ENCODE data around the gene PIP5K1A. TPM values are rescaled to one million over a fixed set of nuclear protein-coding genes. Genes with fewer than 3 reads are reported as not detected.

Gene PIP5K1A
- total RNA-seq, 1 donor from 2014 or later, result 95.5 TPM

DNA sequence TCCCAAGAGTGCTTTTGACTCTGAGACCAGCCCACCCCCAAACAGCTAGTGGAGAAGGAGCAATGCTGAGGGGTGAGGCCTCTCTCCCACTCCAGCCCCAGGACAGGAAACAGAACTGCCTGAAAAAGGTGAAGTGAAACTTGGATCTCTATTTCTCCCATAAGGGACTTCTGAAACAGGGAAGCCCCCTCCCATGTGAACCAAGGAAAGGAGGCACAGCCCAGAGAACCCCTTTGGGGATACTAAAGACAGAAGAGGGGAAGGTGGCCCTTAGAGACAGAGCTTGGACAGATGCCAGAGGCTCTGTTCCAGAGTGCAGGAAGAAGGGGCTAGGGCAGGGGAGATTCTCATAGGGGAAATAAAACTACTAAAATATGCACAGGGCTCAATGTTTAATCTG is 39.0 kb upstream of the PIP5K1A start:
- Mint-ChIP-seq H3K4me1 (ENCODE audit: low read depth) (peaks cover 4% of the 10 kb centered on the region), H3K36me3 (ENCODE audit: insufficient read depth) (peaks cover 16% of the 10 kb centered on the region)

DNA sequence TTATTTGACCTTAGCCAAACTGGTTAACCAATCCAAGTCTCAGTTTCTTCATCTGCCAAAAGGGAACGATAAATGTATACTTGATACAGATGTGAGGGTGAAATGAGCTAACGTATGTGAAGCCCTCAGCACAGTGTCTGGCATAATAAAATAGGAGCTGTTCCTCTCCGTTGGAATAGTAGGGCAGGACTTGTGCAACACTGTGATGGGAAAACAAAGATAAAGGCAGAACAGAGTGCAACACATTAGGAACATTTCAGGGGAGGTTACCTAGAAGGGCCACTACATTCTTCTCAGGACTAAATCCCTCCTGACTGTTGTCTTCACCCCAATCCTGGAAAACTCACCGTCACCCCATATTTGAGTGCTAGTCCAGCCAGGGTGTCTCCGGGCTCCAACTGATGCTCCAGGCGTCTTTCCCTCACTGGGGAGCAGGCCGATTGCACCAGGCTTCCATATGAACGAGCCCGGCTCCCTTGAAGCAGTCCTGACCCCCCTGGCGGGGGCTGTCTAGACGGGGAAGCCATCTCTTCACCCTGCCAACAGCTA is 33.5 kb upstream of the PIP5K1A start:
- TF ChIP-seq, protein P1, sequence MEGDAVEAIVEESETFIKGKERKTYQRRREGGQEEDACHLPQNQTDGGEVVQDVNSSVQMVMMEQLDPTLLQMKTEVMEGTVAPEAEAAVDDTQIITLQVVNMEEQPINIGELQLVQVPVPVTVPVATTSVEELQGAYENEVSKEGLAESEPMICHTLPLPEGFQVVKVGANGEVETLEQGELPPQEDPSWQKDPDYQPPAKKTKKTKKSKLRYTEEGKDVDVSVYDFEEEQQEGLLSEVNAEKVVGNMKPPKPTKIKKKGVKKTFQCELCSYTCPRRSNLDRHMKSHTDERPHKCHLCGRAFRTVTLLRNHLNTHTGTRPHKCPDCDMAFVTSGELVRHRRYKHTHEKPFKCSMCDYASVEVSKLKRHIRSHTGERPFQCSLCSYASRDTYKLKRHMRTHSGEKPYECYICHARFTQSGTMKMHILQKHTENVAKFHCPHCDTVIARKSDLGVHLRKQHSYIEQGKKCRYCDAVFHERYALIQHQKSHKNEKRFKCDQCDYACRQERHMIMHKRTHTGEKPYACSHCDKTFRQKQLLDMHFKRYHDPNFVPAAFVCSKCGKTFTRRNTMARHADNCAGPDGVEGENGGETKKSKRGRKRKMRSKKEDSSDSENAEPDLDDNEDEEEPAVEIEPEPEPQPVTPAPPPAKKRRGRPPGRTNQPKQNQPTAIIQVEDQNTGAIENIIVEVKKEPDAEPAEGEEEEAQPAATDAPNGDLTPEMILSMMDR (IDR thresholded peaks at IDR 0.05; ENCODE audit: unreplicated experiment), result no peak
- H3K4me3 Mint-ChIP-seq (ENCODE audit: low read depth), result peak overlapping the region; percentile 97
- no peaks in the 10 kb centered on the region for H3K9me3 Mint-ChIP-seq (ENCODE audit: low read depth)
- H3K27ac Mint-ChIP-seq, result peak overlapping the region; percentile 93
- H3K4me1 Mint-ChIP-seq (ENCODE audit: low read depth), result peaks cover 24% of the 10 kb centered on the region
- no peaks in the 10 kb centered on the region for H3K27me3 Mint-ChIP-seq
- peak; percentile 16 for DNase-seq (ENCODE audit: low spot score, unreplicated experiment)
- H3K36me3 Mint-ChIP-seq (ENCODE audit: insufficient read depth), result peaks cover 18% of the 10 kb centered on the region

More for the DNA sequence above, 39.0 kb upstream of the PIP5K1A start:
- no peak for DNase-seq (ENCODE audit: low spot score, unreplicated experiment)
- TF ChIP-seq, protein P1 (IDR thresholded peaks at IDR 0.05; ENCODE audit: unreplicated experiment), result no peak
- no peak overlapping the region for H3K4me3 Mint-ChIP-seq (ENCODE audit: low read depth)
- H3K27me3 Mint-ChIP-seq, result no peaks in the 10 kb centered on the region
- no peaks in the 10 kb centered on the region for H3K9me3 Mint-ChIP-seq (ENCODE audit: low read depth)
- H3K27ac Mint-ChIP-seq, result peak overlapping the region; percentile 65

DNA sequence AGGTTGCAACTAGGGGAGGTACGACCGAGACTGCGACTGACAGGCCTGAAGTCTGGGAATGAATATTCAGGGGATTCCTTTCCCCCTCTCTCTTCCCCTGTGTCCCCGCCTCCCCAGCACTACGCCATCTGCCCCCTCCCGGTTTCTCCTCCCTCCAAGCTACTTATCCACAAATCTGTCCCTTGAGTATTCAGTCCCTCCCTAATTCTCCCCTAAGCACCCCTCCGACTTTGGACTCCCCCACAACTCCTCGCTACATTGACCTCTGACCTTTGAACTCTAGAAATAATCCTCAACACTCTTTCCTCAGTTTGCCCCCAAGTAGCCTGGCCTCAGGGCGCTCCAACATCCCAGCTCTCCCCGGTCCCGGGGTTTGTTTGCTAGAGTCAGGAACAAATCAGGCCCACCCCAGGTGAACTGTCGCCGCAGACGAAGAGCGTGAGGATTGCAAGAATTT is 33.0 kb upstream of the PIP5K1A start:
- Mint-ChIP-seq H3K4me1 (ENCODE audit: low read depth) (peaks cover 24% of the 10 kb centered on the region), H3K27ac (peak overlapping the region; percentile 93), H3K9me3 (ENCODE audit: low read depth) (no peaks in the 10 kb centered on the region), H3K4me3 (ENCODE audit: low read depth) (peak overlapping the region; percentile 97), H3K27me3 (no peaks in the 10 kb centered on the region), H3K36me3 (ENCODE audit: insufficient read depth) (peaks cover 16% of the 10 kb centered on the region)
- TF ChIP-seq, protein P1 (IDR thresholded peaks at IDR 0.05; ENCODE audit: unreplicated experiment), result no peak
- peak; percentile 15 for DNase-seq (ENCODE audit: low spot score, unreplicated experiment)

DNA sequence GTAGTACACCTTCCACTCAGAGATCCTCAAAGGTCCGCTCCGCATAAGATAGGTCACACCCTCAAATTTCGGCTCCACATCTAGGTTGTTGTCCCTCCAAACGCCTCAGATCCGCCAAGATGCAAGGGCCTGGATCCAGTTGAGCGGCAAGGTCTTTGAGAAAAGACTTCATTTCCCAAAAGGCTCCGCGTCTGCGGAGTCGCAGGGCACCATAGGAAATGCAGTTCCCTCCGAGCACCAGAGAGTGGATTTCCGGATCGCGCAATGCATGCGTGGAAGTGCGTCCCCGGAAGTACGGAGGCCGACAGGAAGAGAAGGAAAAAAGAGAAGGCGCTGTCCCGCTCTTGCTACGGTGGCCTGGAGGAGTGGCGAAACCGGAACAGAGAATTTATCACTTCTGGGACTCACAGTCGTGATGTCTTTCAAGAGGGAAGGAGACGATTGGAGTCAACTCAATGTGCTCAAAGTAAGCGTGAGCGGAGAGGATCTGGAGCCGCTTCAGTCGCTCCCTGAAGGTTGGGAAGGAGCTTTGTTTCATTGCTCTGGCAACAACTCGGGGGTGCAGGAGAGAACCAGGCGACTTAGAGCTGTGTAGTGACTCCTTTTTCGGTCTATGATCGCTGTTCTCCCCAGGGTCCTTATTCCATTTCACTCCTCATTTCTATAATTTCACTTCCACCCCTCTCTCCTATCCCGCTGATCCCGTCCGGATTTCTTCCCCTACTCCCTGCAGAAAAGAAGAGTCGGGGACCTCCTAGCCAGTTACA is 32.4 kb upstream of the PIP5K1A start, which contains the start of the genes LYSMD1 and SCNM1:
LYSMD1 (minus strand) TSS at position 165 of the 767 bp plus-strand sequence. CDS start 644 bp downstream, outside the sequence.
SCNM1 (plus strand) TSS at position 407 of the 767 bp plus-strand sequence; CDS start at position 416, 9 bp downstream.
- Mint-ChIP-seq H3K27me3 (no peaks in the 10 kb centered on the region), H3K36me3 (ENCODE audit: insufficient read depth) (peaks cover 16% of the 10 kb centered on the region), H3K9me3 (ENCODE audit: low read depth) (no peaks in the 10 kb centered on the region), H3K4me1 (ENCODE audit: low read depth) (peaks cover 24% of the 10 kb centered on the region), H3K4me3 (ENCODE audit: low read depth) (peak within 1 kb of the TSS; percentile 97), H3K27ac (peak within 1 kb of the TSS; percentile 93)
- peak; percentile 81 for DNase-seq (ENCODE audit: low spot score, unreplicated experiment)
- TF ChIP-seq, protein P1 (IDR thresholded peaks at IDR 0.05; ENCODE audit: unreplicated experiment), result no peak

DNA sequence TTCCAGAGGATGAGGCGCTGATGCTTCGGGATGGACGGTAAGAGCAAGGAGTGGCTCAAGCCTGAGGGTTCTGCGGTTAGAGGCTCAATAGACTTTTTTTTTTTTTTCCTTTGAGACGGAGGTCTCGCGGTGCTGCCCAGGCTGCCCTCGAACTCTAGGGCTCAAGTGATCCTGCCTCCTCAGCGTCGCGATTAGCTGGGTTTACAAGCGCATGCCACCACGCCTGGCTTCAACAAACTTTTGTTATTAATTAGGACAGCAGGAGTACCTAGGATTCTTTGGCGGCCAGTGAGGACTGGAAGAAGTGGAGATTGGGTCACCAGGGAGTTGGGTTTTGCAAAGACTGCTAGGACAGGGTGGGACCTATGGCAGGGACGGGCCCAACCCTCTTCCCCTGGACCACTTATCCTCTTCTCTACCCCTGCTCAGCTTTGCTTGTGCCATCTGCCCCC is 31.8 kb upstream of the PIP5K1A start:
- no peaks in the 10 kb centered on the region for H3K9me3 Mint-ChIP-seq (ENCODE audit: low read depth)
- TF ChIP-seq, protein P1 (IDR thresholded peaks at IDR 0.05; ENCODE audit: unreplicated experiment), result no peak

More for the DNA sequence above, 31.8 kb upstream of the PIP5K1A start:
- no peak for DNase-seq (ENCODE audit: low spot score, unreplicated experiment)
- Mint-ChIP-seq H3K36me3 (ENCODE audit: insufficient read depth) (peaks cover 14% of the 10 kb centered on the region), H3K4me1 (ENCODE audit: low read depth) (peaks cover 24% of the 10 kb centered on the region), H3K27ac (peak overlapping the region; percentile 93), H3K27me3 (no peaks in the 10 kb centered on the region), H3K4me3 (ENCODE audit: low read depth) (peak overlapping the region; percentile 97)
